22Rv1 (cell line): Measurements from ENCODE around the gene DISC1.

Experiments used
- CTCF ChIP-seq: fragments of 450-650 bp; IDR thresholded peaks from 2 replicates; pipeline ENCODE4 v1.5.1; 2017; ENCODE audit warnings: mild to moderate bottlenecking
- ZFX ChIP-seq: fragments of 450-650 bp; IDR thresholded peaks from 2 replicates; pipeline ENCODE4 v1.6.1; 2017; ENCODE audit warnings: antibody characterized with exemption, borderline replicate concordance

- TF ChIP-seq CTCF (no peak), ZFX (no peak)
These were observed 338.4 kb downstream of the DISC1 start for GRCh38 chr1:231964961-231965360.
